GM13977 (cell line): ENCODE results near the gene LMOD3.

Source experiments
- DNase-seq: peaks from one replicate; pipeline ENCODE4 v3.0.0; 2012; ENCODE audit warnings: low spot score
- CTCF ChIP-seq: IDR thresholded peaks from 2 replicates; pipeline ENCODE4 v1.5.1; 2012; ENCODE audit warnings: mild to moderate bottlenecking, control low read depth; ENCODE audit not compliant: insufficient read depth; ENCODE audit errors: extremely low read depth, missing control alignments
- in situ Hi-C: fragments of 300-500 bp; cut with MboI; formaldehyde crosslinking; loops from one replicate; pipeline ENCODE4 v1.12.0; 2022; ENCODE audit warnings: low sequenced_read_pairs, low pct_unique_long_range_greater_than_20kb, mixed read lengths, inconsistent platforms; ENCODE audit not compliant: unreplicated experiment

LMOD3 gene

DNA sequence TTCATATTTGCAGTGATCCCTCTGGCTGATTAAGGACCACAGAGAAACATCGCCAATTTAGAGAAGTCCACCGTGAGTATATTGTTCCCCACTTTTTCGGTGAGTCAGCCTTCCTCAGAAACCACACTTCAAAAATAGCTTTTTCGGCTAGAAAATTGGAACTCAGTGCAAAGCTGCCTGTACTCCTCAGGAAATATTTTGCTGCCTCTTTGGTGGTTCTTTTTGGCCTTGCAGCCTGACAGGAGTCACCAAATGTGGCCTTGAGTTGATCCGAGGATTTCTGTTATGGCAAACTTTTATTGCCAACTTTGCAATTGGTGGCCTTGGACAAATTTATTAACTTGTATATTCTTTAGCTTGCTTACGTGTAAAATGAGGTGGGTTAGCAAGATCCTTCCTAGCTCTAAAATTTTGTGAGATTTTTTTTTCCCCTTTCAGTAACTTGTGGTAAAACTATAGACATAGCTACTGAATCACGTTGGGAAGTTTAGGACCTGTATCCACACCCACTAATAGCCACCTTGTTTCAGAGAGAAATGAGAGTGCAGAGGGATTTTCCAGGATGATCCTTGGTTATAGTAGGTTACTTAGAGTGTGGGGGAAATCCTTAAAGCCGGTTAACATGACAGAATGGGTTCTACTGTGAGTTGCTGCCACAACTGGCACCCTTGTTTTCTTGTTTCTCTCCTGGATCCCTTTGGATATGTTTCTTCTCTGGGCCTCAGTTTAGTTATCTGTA is 27.8 kb downstream of the LMOD3 start:
- no peak for DNase-seq
- in situ Hi-C loops: no loop called here
- TF ChIP-seq CTCF: no peak

GRCh38 chr3:69092030-69092516 is 30.3 kb downstream of the LMOD3 start:
- in situ Hi-C loops: no loop called here
- no peak for DNase-seq
- TF ChIP-seq CTCF: no peak

GRCh38 chr3:69091389-69092029 is 30.9 kb downstream of the LMOD3 start:
- no peak for TF ChIP-seq CTCF
- no peak for DNase-seq
- in situ Hi-C loops: no loop called here

GRCh38 chr3:69090021-69090420 is 32.4 kb downstream of the LMOD3 start:
- in situ Hi-C loops: no loop called here
- DNase-seq: no peak
- no peak for TF ChIP-seq CTCF

DNA sequence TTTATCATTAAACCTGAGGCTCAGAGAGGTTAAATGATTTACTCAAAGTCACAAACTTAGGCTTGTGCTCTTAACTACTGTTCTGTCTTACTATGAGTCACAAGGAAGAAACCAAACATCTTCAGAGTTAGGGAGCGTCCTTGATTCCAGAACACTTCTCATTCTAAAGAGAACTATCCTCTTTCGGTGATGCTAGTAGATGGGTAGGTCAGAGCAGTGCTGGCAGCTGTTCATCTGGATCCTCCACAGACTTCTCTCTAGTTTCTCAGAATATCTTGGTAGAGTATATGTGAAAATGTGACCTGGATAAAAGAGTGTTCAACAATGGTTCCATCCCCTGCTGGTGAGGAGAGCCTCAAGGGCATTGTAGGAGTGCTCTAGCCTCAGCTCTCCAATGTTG is 34.3 kb downstream of the LMOD3 start:
- in situ Hi-C loops: no loop called here
- DNase-seq: no peak
- TF ChIP-seq CTCF: no peak

GRCh38 chr3:69087030-69087791 is 35.2 kb downstream of the LMOD3 start:
- DNase-seq: no peak
- no peak for TF ChIP-seq CTCF
- in situ Hi-C loops: no loop called here
